GM12801 (cell line): ENCODE measurements around the gene MCC.

Experiments
- TF ChIP-seq, protein P1 (sequence below): IDR thresholded peaks from one replicate; pipeline ENCODE4 v1.5.1; 2011; ENCODE audit warnings: control low read depth; ENCODE audit not compliant: insufficient read length; ENCODE audit errors: extremely low read depth

Gene MCC

DNA sequence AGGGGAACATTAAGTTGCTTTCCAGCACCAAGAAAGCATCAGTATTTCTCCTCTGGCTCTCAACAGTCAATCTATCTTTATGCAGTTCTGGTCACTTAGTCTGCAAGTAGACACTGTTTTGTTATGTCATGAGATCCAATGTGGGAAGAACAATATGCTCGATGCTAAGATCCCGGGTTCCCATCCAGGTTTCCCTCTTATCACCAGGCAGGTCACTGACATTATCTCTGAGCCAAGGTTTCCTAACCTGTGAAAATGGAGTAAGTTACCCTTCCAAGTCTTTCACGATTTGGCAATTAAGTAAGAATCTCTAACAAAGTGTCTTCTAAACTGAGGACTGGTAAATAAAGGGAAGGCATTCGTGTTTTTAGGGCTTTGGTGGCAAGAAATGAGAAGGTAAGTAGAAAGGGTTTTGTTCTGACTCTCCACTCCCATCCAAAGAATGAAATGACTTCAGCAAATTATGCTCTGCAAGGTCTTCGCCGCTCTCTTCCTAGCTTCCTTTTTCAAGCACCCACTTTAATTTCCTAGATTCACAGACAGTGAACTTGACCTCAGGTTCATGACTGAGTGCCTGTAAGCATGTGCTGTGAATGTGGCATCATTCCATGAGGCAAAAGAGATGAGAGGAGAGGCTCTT, 425.3 kb downstream of the MCC start:
- TF ChIP-seq, protein P1, sequence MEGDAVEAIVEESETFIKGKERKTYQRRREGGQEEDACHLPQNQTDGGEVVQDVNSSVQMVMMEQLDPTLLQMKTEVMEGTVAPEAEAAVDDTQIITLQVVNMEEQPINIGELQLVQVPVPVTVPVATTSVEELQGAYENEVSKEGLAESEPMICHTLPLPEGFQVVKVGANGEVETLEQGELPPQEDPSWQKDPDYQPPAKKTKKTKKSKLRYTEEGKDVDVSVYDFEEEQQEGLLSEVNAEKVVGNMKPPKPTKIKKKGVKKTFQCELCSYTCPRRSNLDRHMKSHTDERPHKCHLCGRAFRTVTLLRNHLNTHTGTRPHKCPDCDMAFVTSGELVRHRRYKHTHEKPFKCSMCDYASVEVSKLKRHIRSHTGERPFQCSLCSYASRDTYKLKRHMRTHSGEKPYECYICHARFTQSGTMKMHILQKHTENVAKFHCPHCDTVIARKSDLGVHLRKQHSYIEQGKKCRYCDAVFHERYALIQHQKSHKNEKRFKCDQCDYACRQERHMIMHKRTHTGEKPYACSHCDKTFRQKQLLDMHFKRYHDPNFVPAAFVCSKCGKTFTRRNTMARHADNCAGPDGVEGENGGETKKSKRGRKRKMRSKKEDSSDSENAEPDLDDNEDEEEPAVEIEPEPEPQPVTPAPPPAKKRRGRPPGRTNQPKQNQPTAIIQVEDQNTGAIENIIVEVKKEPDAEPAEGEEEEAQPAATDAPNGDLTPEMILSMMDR = no peak

DNA sequence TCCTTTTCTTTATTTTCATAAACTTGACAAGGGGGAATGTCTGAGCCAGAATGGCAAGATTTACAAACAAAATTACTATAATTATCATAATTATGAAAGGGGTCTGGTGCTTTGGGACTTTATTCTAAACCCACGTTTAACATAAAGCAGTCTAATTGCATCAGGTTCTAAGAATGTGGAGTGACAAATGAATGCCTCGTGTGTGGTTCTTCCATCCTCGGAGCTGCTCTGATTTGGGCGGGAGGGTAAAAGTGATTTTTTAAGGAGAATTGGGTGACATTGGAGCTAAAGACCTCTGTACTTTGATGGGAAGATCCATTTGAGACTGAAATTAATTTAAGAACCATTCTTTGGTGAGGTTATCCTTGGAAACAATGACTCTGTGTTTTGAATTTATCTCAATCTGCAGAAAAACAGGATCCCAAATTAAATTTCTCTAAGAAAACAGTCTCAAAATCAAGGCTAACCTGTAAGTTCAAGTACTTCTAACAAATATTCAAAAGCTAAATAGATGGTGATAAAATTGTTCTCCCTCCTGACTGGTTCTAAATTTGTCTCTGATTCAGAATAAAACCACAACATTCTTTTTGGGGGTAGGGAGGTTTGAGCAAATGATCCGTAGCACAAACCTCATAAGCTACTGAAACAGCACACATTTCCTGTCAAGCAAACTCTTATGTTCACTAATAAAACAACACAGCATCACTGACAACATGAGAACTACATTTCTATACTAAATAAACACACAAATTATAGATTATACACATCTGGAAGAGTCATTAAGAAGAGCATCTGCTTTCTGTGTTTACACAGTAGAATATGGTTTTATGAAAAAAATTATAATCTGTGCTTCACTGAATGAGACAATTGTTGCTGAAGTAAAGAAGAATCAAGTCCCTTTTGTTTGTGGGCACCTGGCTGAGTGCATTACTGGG, 426.1 kb downstream of the MCC start:
- TF ChIP-seq, protein P1 = no peak

DNA sequence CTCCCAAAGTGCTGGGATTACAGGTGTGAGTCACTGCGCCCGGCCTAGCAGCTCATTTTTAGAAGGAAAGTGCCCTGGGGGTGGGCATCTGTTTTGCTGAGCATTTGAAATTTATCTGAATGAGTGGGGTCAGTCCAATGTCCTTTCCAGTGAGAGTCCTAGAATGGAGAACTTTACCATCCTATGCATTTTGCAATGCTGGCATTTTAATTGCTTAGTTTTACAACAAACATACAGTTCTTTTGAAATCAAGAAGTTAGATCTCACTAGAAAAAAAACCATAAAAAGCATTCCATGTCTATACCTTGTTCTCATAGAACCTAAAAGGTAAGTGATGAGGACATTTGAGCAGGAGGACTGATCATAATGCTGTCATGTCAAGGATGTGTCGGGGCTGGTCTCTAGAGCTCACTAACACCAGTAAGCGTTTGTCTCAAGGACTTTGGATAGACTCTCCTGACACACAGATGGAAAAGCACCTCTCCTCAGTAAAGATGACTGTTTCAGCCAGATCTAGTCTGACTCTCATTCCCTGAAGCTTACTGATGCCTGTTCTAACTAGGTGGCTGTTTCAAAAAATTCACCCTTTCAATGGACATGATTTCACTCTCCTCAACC, 427.7 kb downstream of the MCC start:
- TF ChIP-seq, protein P1 = no peak

DNA sequence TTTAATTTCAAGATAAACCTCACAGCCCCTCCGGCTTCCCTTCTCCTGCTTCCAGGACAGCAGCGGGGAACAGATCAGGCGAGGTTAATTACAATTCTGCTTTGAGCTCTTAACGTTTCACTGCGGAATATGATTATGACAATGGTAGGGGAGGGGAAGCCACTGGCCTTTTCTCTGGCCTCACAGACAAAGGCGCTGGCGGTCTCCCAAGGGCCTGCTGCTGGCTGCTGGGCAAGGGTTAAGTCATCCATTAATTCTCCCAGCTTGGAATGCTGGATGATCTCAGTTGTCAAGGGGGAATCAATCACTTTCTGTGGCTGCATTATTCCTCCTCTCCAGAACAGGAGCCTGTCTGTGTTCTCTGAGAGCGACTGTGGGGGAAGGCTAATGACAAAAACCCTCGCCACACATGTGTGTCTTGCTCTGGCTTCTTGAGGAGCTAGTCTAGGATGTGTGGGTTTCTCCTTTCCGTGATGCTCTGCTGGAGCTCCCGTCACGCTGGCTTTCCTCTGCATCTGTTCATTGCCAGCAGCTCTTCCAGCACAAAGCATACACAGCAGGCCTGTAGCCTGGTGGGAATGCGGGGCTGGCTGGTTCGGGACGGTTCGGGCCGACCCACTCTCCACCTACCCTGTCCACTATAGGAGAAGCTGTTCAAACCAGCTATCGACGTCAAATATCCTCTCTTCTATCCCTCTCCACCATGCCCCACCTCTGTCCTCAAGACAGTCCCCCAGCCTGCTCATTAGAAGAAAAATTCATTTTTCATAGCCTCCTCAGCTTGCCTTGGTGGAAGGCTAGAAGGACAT, 428.8 kb downstream of the MCC start:
- TF ChIP-seq, protein P1 = no peak

DNA sequence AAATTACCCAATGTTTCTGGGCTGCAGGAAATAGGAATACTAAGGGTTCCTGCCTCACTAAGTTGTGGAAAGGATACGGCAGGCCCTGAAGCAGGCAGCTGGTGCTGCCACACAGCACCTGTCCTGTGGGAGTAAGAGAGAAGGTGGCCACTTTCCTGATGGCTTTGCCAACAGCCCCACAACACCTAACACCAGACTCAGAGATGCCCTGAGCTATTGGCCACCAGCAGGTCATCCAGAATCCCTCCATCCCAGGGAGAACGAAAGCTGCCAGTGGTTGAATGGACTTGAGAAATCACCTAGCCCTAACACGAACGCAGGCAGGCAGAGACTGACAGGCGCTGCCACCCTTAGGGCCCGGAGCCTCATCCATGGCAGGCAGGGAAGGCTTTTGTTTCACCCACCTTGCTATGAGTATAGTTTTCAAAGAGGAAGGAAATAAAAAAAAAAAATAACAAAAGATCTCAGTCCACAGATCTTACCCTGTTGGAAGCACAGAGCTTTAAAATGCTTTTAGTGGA, 429.5 kb downstream of the MCC start:
- TF ChIP-seq, protein P1 = no peak

DNA sequence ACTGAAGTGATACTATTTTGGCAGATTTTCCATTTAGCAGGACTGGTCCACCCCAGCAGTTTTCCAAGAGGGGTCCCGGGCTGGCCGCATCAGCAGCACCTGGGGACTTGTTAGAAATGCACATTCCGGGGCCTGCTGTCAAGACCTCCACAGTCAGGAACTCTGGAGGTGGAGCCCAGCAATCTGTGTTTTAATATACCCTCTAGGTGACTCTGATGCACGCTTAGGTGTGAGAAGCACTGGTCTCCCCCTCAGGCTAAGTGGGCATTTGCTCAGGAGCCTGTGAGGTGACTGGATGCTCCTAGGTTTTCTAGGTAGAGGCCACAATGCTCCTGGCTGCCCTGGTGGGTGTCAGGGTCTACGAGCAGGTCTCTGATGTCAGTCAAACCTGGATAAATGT, 430.0 kb downstream of the MCC start:
- TF ChIP-seq, protein P1 = no peak
